ENCODE results near the gene STYXL2.

STYXL2 gene

GRCh38 chr1:167093846-167094516 is at the start of gene STYXL2:
Gene STYXL2, plus strand, starts transcription at chr1:167094075. Its CDS starts 775 bp downstream, at chr1:167094850.
- DNase-seq, result no peak

GRCh38 chr1:167051907-167052306 is 42.0 kb upstream of the STYXL2 start:
- no peak for DNase-seq

- no peak for DNase-seq
These were observed 41.5 kb upstream of the STYXL2 start for GRCh38 chr1:167052389-167052788.

GRCh38 chr1:167054531-167054930 is 39.3 kb upstream of the STYXL2 start:
- DNase-seq, result no peak

- no peak for DNase-seq
These were observed 38.8 kb upstream of the STYXL2 start for GRCh38 chr1:167054946-167055630.

GRCh38 chr1:167056529-167057231 is 37.2 kb upstream of the STYXL2 start:
- peak; percentile 91 for DNase-seq

- DNase-seq, result peak; percentile 91
These were observed 36.6 kb upstream of the STYXL2 start for GRCh38 chr1:167057241-167057688.

- DNase-seq, result peak; percentile 69
These were observed 34.6 kb upstream of the STYXL2 start for GRCh38 chr1:167059045-167059808.

- no peak for DNase-seq
These were observed 34.1 kb upstream of the STYXL2 start for GRCh38 chr1:167059809-167060107.

- DNase-seq, result no peak
These were observed 33.5 kb upstream of the STYXL2 start for GRCh38 chr1:167060141-167061072.

GRCh38 chr1:167061073-167061464 is 32.8 kb upstream of the STYXL2 start:
- DNase-seq, result no peak

- no peak for DNase-seq
These were observed 29.3 kb upstream of the STYXL2 start for GRCh38 chr1:167064621-167065020.

- DNase-seq, result no peak
These were observed 28.4 kb upstream of the STYXL2 start for GRCh38 chr1:167065471-167065870.

- DNase-seq, result peak; percentile 72
These were observed 27.3 kb upstream of the STYXL2 start for GRCh38 chr1:167066333-167067122.

GRCh38 chr1:167067904-167068303 is 26.0 kb upstream of the STYXL2 start:
- no peak for DNase-seq

GRCh38 chr1:167068761-167069160 is 25.1 kb upstream of the STYXL2 start:
- DNase-seq, result no peak

GRCh38 chr1:167071286-167071685 is 22.6 kb upstream of the STYXL2 start:
- DNase-seq, result no peak

GRCh38 chr1:167076136-167076710 is 17.7 kb upstream of the STYXL2 start:
- DNase-seq, result no peak

GRCh38 chr1:167077128-167077867 is 16.6 kb upstream of the STYXL2 start:
- DNase-seq, result no peak

GRCh38 chr1:167077868-167078210 is 16.0 kb upstream of the STYXL2 start:
- DNase-seq, result no peak

Data from NCI-H2227 treated with DMSO at 0.1 percent for 48 hours (cell line).